ELF-1 (cell line): Measurements from ENCODE around the gene LDLRAD3.

Source experiments
- DNase-seq: peaks from one replicate; pipeline ENCODE4 v3.0.0-alpha.2; 2016; ENCODE audit warnings: low read depth, low spot score

LDLRAD3 gene

GRCh38 chr11:36268337-36268985, 324.6 kb downstream of the LDLRAD3 start:
- DNase-seq = no peak

GRCh38 chr11:36270701-36271100, 326.8 kb downstream of the LDLRAD3 start:
- no peak for DNase-seq

GRCh38 chr11:36271794-36272407, 328.0 kb downstream of the LDLRAD3 start:
- DNase-seq = no peak

GRCh38 chr11:36273110-36273509, 329.2 kb downstream of the LDLRAD3 start:
- DNase-seq = no peak

GRCh38 chr11:36274414-36274813, 330.6 kb downstream of the LDLRAD3 start:
- DNase-seq = no peak

GRCh38 chr11:36278531-36279282, 334.8 kb downstream of the LDLRAD3 start:
- DNase-seq = no peak

GRCh38 chr11:36280531-36280930, 336.7 kb downstream of the LDLRAD3 start:
- no peak for DNase-seq
